Hippocampal formation (tissue), 2 donors: ENCODE results near the gene CDK8.
"Not testable (repeated sequence)": the region's sequence is repeated elsewhere in the genome, so short reads cannot be mapped to it uniquely, and the experiment has no call there.

Experiments used
- DNase-seq, 2 donors: peaks; one replicate each; lab custom pipeline; 2025; lab: John Stamatoyannopoulos, UW

Gene CDK8

DNA sequence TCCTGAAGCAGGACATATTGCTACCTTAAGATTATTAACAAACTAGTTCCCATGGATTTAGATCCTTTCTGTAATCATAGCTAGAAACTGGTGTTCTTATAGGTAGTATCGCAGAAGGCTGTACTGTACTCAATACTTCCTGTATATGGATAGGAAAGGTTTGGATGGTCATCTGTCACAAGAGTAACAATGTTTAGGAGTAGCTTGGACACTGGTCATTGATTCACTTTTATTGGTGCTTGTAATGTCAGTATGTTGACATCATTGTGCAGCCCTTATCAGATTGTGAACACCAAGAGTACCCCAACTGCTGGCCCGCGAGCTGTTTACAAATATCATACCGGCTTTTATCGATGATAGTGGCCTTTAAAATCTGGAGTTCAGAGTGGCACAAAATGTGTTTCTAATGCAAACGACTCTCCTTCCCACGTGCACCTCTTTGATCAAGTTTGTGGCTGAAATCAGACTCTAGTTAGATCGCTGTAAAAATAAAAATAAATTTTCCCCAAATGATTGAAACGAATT is 605 bp upstream of the CDK8 start:
- no peak for DNase-seq

DNA sequence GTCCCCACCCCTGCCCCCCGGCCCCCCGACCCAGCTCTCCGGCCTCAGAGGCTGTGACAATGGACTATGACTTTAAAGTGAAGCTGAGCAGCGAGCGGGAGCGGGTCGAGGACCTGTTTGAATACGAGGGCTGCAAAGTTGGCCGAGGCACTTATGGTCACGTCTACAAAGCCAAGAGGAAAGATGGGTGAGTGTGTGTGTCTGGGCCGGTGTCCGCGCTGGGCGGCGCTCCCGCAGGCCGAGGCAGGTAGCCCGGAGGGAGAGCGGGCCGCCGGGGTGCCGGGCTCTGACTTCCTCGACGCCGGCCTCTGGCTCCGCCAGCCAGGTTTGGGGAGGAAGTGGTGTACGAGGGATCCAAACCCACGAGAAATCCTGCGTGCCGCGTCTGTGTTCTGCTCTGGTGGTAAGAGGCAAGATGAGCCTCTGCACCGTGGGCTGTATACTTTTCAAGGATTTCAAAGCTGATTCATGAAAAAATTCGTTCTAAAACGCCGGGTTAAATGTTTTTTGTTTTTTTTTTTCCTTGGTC is 718 bp downstream of the CDK8 start:
- peak in 1 of 2 donors; percentile 55 for DNase-seq

DNA sequence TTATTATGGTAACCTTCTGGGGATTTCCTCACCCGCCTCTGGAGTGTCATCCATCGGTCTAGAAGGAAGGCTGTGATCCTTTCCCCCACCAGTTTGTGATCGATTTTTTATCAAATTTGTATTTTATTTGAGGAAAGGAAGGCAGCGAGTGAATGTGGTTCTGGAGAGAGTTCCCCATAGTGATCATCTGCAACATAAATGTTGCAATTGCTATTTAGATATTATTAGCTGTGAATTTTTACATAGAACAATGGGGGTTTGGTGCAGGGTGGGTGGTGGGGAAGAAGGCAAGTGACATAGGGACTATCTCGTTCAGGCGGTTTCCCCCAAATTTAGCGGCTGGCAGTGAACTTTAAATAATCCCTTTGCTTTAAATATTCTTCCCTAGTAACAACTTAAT is 1.2 kb downstream of the CDK8 start:
- DNase-seq: no peak

DNA sequence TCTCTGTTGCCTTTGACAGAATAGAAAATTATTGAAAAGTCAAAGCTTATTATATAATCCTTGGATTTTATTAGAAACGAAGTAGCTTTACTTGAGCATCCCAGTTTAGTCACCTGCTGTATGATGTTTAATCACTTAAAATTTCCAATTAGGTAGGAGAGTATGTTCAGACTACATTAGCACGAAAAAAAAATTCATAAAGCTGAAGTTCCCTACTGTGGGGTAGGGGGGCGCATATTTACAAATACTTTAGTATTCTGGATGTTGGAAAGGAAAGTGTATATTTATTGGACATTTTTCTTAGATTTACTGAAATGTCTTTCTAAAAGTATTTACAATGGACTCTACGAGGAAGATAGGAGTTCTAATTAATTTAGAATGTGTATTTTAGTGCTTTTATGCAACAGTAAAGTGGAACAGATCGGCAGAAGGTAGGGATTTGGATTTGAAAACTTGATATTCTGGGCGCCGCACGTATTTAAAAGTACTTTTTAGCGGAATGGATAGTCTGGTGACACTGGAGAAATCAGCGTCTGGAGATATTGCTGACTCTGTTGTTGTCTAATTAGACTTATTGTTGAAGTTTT is 1.9 kb downstream of the CDK8 start:
- no peak for DNase-seq

DNA sequence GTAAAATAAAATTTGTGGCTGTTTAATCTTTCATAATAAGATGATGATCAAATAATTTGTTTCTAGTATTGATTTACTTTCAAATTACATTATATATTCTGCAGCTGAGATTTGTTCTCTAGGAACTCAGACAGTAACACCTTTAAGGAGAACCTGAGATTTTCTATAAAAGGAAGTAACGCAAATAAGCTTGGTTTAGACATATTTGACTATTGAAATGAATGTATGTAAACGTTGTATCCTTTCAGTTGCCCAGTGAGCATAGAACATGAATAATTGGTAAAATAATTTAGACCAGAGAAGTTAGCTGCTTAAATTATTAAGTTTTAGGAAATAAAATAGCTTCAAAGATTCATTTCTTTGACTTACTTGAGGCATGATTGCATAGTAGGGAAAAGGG is 3.1 kb downstream of the CDK8 start:
- no peak for DNase-seq

DNA sequence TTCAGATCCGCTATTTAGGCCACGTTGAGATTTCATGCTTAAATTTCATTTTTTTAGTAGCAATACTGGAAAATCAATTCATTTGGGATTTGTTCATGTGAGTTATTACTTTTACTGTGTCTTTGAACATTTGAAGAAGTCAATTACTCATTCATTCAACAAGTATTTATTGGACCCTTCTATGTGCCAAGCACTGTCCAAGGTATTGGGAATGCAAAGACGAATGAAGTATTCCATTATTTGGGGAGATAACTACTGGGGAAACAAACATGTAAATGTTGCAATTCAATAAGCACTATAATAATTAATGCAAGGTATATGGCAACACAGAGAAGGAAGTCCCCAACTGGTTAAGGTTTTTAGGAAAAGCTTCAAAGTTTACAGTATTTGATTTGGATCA is 5.7 kb downstream of the CDK8 start:
- DNase-seq: no peak

DNA sequence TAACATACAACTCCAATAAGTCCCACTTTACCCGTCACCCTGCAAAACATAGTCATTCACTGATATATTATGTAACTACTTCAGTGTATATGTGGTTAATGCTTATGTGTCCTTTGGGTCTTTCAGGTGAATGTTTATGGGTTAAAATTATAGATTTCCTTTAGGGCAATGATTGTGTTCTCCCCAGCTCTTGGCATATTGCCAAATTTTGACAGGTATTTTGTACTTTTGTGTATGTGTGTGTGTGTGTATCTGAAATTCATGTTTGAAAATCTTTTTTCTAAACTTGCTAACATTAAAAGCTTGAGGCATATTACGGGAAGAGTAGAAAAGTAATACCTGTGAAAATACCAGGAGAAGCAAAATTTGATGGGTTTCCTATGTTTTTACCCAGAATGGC is 8.2 kb downstream of the CDK8 start:
- DNase-seq: no peak

DNA sequence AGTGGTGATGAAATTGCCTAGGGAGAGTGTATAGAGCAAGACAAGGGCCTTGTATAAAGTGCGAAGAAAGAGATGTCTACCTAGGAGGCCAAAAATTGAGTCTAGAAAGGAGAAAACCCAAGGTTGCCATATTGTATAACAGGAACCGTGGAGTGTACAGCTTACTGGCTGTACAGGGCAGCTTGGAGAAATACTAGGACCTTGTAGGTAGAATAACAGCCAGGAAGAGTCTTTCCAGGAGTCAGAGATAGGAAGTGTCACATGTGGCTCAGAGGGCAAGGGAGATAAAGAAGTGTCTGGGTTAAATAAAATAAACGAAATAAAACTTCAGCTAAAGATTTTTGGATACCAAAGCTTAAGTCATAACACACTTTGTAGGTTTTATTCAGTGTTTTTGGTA is 12.4 kb downstream of the CDK8 start:
- no peak for DNase-seq

DNA sequence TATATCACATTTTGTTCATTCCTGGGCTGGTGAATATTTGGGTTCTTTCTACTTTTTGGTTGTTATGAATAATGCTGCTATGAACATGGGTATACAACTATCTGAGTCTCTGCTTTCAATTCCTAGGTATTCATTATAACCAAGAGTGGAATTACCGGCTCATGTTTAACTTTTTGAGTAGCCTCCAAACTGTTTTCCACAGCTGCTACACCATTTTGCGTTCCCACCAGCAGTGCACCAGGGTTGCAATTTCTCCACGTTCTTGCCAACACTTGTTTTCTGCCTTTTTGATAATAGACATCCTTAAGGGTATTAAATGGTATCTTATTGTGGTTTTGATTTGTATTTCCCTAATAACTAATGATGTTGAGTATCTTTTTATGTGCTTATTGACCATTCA is 16.8 kb downstream of the CDK8 start:
- no peak for DNase-seq

DNA sequence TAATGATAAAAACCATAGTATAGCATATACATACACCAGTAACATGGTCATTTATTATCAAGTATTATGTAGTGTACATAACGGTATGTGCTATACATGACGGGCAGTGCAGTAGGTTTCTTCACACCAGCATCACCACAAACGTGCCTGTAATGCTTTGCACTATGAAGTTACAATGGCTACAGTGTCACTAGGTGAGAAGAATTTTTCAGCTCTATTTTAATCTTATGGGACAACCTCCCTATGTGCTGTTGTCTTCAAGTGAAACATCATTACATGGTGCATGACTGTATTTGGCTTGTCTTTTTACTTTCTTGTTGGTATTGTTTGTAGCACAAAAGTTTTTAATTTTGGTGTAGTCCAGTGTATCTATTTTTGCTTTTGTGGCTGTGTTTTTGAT is 18.7 kb downstream of the CDK8 start:
- no peak for DNase-seq

DNA sequence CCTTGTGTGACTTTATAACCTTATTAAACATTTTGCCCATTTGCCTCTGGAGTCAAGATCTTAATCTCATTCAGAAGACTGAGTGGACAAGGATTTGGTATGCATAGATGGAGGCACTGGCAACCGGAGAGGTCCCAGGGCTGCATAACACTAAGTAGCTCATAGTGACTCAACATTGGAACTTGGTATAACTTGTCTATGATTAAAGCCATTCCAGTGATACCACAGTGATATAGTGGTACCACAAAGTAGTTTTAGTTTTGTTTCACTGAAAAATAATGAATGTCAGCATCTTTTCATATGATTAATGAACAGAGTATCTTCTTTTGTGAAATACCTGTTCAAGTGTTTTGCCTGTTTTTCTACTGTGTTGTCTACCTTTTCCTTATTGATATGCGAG is 26.4 kb downstream of the CDK8 start:
- DNase-seq: no peak

DNA sequence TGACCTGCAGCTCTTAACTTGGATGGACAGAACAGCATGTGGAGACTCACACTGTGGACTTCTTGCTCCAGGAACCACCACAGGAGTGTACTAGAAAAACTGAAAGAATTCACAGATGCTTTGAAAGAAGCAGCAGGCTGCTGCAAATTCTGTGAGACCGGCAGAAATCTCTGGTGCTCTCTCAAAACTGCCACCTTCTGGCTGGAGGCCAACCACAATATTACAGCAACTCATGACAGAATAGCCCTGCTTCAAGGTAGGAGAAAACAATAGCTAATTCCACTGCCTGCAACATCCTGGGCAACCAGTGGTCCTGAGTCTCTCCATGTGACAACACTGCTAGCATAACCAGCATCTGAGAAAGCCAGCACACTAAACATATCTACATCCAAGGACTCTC is 26.9 kb downstream of the CDK8 start:
- DNase-seq: no peak

DNA sequence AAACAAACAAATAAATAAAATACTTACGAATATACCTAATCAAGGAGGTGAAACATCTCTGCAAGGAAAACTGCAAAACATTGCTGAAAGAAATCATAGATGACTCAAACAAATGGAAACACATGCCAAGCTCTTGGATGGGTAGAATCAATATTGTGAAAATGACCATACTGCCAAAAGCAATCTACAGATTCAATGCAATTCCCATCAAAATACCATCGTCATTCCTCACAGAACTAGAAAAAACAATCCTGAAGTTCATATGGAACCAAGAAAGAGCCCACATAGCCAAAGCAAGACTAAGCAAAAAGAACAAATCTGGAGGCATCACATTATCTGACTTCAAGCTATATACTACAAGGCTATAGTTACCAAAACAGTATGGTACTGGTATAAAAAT is 32.0 kb downstream of the CDK8 start:
- not testable (repeated sequence) for DNase-seq

DNA sequence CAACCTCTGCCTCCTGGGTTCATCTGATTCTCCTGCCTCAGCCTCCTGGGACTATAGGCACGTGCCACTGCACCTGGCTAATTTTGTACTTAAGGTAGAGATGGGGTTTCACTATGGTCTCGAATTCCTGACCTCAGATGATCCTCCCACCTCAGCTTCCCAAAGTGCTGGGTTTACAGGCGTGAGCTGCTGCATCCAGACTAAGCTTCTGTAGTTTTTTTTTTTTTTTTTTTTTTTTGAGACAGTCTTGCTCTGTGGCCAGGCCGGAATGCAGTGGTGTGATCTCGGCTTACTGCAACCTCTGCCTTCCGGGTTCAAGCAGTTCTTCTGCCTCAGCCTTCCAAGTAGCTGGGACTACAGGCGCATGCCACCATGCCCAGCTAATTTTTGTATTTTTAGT is 34.9 kb downstream of the CDK8 start:
- not testable (repeated sequence) for DNase-seq

DNA sequence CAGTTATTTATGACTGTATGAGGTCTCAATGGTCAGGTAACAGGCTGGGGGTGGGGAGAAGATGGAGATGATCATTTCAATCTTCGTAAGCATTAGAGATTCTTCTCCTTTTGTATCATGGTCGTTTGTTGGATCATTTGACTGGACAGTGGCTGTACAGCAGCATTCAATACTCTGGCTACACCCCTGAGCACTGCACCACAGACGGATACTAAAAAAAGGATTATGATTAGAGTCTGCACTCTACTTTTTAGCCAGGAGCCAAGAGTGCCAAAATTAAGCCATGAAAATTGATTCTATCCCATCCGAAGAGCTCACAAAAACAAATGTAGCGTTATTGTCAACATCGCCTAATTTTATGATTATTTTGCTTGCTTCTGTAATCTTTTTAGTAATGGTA is 41.9 kb downstream of the CDK8 start:
- no peak for DNase-seq

DNA sequence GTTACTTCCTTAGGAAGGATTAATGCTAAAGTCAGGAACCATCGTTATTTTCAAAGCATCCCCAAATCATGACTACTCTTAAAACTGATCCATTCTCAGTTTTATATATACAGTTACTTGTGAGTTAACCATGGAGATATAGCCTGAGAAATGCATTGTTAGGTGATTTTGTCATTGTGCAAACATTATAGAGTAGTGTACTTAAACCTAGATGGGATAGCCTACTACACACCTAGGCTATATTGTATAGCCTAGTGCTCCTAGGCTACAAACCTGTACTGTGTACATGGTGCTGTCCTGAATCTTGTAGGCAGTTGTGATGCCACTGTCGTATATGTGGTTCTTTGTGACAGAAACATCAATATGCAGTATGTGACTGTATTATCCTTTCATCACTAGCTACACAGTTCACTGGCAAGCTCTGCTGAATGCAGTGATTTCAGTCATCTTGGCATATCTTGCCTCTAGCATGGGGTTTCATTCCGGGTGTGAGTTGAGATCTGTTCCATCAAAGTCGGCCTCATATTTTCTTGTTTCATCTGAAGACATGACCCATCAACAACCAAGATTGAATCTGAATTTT is 45.3 kb downstream of the CDK8 start:
- no peak for DNase-seq

DNA sequence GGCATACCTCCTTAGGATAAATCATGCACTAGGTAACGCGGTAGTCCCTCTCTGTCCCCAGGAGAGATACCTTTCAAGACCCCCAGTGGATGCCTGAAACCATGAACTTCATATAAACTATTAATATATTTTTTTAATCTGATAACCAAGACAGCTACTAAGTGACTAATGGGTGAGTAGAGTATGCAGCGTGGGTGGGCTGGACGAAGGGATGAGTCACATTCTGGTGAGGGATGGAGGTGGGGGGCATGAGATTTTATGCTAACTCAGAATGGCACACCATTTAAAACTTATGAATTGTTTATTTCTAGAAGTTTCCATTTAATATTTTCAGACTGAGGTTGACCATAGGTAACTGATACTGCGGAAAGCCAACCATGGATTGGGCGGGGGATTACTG is 46.2 kb downstream of the CDK8 start:
- DNase-seq: no peak

DNA sequence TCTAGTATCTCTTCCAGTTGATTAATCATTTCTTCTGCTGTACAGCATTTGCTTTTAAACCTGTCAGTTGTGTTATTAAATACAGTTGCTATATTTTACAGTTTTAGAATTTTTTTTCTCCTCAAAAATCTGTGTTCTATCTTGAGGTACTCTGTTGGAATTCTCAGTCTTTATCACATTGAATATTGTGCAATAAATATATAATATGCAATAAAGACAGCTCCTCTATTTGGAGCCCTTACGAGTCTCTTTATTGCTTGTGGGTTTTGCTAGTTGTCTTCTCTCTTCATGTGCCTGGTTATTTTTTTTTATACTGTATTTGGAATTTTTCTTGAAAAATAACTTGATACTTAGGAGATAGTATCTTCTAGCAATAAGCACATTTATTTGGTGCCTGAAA is 51.7 kb downstream of the CDK8 start:
- no peak for DNase-seq

DNA sequence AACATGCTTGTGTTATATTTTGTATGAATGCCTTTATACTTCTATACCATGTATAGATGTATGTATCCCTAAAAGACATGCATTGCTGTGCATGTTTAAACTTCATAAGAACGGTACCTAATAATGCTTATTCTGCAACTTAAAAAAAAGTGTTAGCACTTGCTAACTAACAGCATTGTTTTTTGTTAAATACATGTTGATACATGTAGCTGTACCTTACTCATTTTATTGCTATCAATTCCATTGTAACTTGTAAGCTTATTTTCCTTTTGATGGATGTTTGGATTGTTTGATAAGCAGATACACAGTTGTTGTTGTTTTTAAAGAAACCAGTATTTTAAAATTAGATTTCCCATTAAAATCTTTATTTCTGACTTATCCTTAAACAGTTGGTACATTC is 53.8 kb downstream of the CDK8 start:
- no peak for DNase-seq

DNA sequence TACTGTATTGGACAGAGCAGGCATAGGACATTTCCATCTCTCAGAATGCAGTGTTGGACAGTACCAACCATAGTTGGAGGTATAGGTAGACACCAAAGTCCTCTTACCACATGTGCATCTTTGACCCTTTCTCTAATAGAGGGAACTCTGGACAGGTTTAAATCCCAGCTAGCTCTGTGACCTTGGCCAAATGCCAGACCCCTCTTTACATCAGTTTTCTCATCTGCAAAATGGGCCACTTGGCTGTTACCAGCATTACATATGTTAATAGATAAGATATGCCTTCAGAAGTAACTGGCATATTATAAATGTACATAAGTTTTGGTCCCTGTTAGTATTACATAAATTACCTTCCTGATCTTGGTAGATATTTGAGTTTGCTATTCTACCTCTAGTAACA is 54.3 kb downstream of the CDK8 start:
- DNase-seq: no peak

DNA sequence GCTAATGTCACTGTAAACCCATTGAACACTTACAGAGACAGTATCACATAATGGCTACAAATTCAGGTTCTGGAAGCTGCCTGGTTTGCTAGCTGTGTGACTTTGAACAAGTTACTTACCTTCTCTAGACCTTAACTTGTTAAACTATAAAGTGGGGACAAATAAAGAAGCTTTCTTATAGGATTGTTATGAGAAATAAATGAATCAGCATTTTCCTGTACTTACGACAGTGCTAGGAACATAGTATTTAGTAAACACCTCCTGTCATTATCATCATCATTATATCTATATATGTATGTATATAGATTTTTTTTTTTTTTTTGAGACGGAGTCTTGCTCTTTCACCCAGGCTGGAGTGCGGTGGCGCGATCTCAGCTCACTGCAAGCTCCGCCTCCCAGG is 54.9 kb downstream of the CDK8 start:
- no peak for DNase-seq

DNA sequence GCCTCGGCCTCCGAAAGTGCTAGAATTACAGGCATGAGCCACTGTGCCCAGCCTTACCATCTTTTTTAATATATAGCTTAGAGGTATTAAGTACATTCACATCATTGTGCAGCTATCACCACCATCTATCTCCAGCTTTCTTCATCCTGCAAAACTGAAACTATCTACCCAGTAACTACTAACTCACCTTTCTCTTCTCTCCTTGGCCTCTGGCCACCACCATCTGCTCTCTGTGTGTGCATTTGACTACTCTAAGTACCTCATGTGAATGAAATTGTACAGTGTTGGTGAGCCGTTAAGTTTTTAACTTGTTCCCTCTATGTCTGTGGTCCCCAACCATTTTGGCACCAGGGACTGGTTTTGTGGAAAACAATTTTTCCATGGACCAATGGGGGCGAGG is 56.1 kb downstream of the CDK8 start:
- no peak for DNase-seq

DNA sequence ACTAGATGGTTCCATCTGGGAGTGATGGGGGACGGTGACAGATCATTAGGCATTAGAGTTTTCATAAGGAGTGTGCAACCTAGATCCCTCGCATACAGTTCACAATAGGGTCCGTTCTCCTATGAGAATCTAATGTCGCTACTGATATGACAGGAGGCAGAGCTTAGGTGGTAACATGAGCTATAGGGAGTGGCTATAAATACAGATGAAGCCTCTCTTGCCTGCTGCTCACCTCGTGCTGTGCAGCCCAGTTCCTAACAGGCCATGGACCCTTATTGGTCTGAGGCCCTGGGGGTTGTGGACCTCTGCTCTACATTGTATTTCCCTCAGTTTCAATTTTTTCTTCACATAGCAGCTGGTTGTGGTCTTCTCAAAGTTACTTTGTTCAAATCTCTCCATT is 56.5 kb downstream of the CDK8 start:
- DNase-seq: no peak

DNA sequence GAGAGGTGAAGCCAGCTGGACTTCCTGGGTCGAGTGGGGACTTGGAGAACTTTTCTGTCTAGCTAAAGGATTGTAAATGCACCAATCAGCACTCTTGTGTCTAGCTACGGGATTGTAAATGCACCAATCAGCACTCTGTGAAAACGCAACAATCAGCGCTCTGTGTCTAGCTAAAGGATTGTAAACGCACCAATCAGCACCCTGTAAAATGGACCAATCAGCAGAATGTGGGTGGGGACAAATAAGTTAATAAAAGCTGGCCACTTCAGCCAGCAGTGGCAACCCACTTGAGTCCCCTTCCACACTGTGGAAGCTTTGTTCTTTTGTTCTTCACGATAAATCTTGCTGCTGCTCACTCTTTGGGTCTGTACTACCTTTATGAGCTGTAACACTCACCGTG is 58.1 kb downstream of the CDK8 start:
- not testable (repeated sequence) for DNase-seq
